Gastroesophageal sphincter (tissue), 4 donors: ENCODE measurements around the gene ARHGAP23. TPM values are rescaled to one million over a fixed set of nuclear protein-coding genes. Genes with fewer than 3 reads are reported as not detected.
"Not testable (repeated sequence)": the region's sequence is repeated elsewhere in the genome, so short reads cannot be mapped to it uniquely, and the experiment has no call there.

Source experiments
- ATAC-seq: fragments of 150-250 bp; one replicate; pipeline ENCODE4 v1.9.1; 2016; ENCODE audit warnings: mild to moderate bottlenecking, moderate library complexity
- H3K27ac ChIP-seq, 4 donors: fragments of 200-600 bp; sonication (generic) in 3 of 4; 1 replicate in 3 of 4; 2 replicates in 1 of 4; pipeline ENCODE4 v1.5.1; 2016 to 2019
- H3K27me3 ChIP-seq: fragments of 200-600 bp; sonication (generic); one replicate; pipeline ENCODE4 v1.5.1; 2019
- H3K36me3 ChIP-seq, 2 donors: fragments of 200-600 bp; sonication (generic); one replicate each; pipeline ENCODE4 v1.5.1; 2019; ENCODE audit warnings: control low read depth in 1 of 2
- H3K4me1 ChIP-seq, 3 donors: fragments of 200-600 bp; sonication (generic); 1 replicate in 2 of 3; 2 replicates in 1 of 3; pipeline ENCODE4 v1.5.1; 2016 to 2019; ENCODE audit warnings: control low read depth in 2 of 3
- H3K4me3 ChIP-seq, 2 donors: fragments of 200-600 bp; sonication (generic); one replicate each; pipeline ENCODE4 v1.5.1; 2019; ENCODE audit warnings: mild to moderate bottlenecking in 1 of 2, moderate library complexity in 1 of 2
- H3K9me3 ChIP-seq, 3 donors: fragments of 200-600 bp; sonication (generic); one replicate each; pipeline ENCODE4 v1.5.1; 2017 to 2019; ENCODE audit warnings: control low read depth in 2 of 3
- CTCF ChIP-seq, 4 experiments: fragments of 200-600 bp in 2 of 4; fragments of 450-650 bp in 2 of 4; sonication (generic) in 1 of 4; IDR thresholded peaks; one replicate each; pipeline ENCODE4 v1.5.1; 2017 to 2019; ENCODE audit warnings: antibody characterized with exemption in 4 of 4, mild to moderate bottlenecking in 2 of 4, moderate library complexity in 2 of 4
- EP300 ChIP-seq: sonication (generic); formaldehyde crosslinking; IDR thresholded peaks from one replicate; pipeline ENCODE4 v1.6.1; 2017; ENCODE audit warnings: antibody characterized with exemption, mild to moderate bottlenecking
- POLR2A ChIP-seq, 2 donors: fragments of 450-650 bp; IDR thresholded peaks; one replicate each; pipeline ENCODE4 v1.6.1; 2017; ENCODE audit warnings: antibody characterized with exemption in 2 of 2, mild to moderate bottlenecking in 2 of 2, moderate library complexity in 1 of 2
- POLR2AphosphoS5 ChIP-seq: sonication (generic); formaldehyde crosslinking; IDR thresholded peaks from one replicate; pipeline ENCODE4 v1.6.1; 2017; ENCODE audit warnings: antibody characterized with exemption
- WGBS, 2 donors: methylation state at CpG; one replicate each; pipeline ENCODE4 v1.1.5; 2018; ENCODE audit warnings: low coverage in 1 of 2; 5-methylcytosine and 5-hydroxymethylcytosine counted together
- total RNA-seq, 4 donors: library from RNA; depleted of rRNA; stranded (reverse); fragments of >200 nt; gene quantifications; one replicate each; pipeline ENCODE4 v1.1.0, GENCODE V29; 2016

ARHGAP23 gene
- total RNA-seq, 4 donors from 2014 or later, result 45.3 to 132 (median 82.8) TPM

- ATAC-seq, result peak; percentile 96
- not testable (repeated sequence) for H3K4me3 ChIP-seq, H3K27me3 ChIP-seq, H3K9me3 ChIP-seq
- H3K4me1 ChIP-seq, result peaks cover 3 to 54% (median 9%) of the 10 kb centered on the region in 3 donors
- peaks cover 0 to 73% of the 10 kb centered on the region in 2 donors for H3K36me3 ChIP-seq
- peak overlapping the region; percentile 43 to 75 (median 66) for H3K27ac ChIP-seq
- peak; percentile 9 for TF ChIP-seq POLR2AphosphoS5
- TF ChIP-seq CTCF (IDR thresholded peaks at IDR 0.05), result peak in 3 of 4 experiments; percentile 87 to 95 (median 93)
- 23 to 49% methylated on average over 8 to 12 of the region's 21 CpGs for WGBS, 2 donors
These were observed 56.2 kb downstream of the ARHGAP23 start for GRCh38 chr17:38484242-38485145.

GRCh38 chr17:38485146-38485468, 56.8 kb downstream of the ARHGAP23 start:
- ATAC-seq, result no peak
- no peak overlapping the region for H3K4me3 ChIP-seq
- no peaks in the 10 kb centered on the region for H3K9me3 ChIP-seq
- TF ChIP-seq POLR2A (IDR thresholded peaks at IDR 0.05), result no peak
- no peak for TF ChIP-seq EP300
- no peak for TF ChIP-seq POLR2AphosphoS5
- TF ChIP-seq CTCF (IDR thresholded peaks at IDR 0.05), result no peak
- peaks cover 3 to 54% (median 9%) of the 10 kb centered on the region in 3 donors for H3K4me1 ChIP-seq
- peak overlapping the region; percentile 6 to 75 (median 62) for H3K27ac ChIP-seq
- 44% methylated on average over 2 of the region's 2 CpGs; no CpG with 5 or more reads in 1 of the 2 donors for WGBS, 2 donors
- H3K27me3 ChIP-seq, result no peaks in the 10 kb centered on the region
- H3K36me3 ChIP-seq, result peaks cover 0 to 73% of the 10 kb centered on the region in 2 donors

- not testable (repeated sequence) for ATAC-seq
- 72 to 78% methylated on average over 6 to 7 of the region's 13 CpGs for WGBS, 2 donors
These were observed 57.5 kb downstream of the ARHGAP23 start for GRCh38 chr17:38485681-38486298.

GRCh38 chr17:38489774-38490173, 61.5 kb downstream of the ARHGAP23 start:
- not testable (repeated sequence) for H3K27me3 ChIP-seq, ATAC-seq, H3K9me3 ChIP-seq, H3K4me3 ChIP-seq
- H3K36me3 ChIP-seq, result peaks cover 0 to 81% of the 10 kb centered on the region in 2 donors
- peaks cover 0 to 30% (median 0%) of the 10 kb centered on the region in 3 donors for H3K4me1 ChIP-seq
- no CpG with 5 or more reads among the region's 17 CpGs for WGBS, 2 donors
- H3K27ac ChIP-seq, result peak overlapping the region in 1 of 4 donors; percentile 13

More at GRCh38 chr17:38485681-38486298, 57.5 kb downstream of the ARHGAP23 start:
- H3K4me3 ChIP-seq, H3K27me3 ChIP-seq, H3K9me3 ChIP-seq: not testable (repeated sequence)
- H3K36me3 ChIP-seq, result peaks cover 0 to 73% of the 10 kb centered on the region in 2 donors
- peak overlapping the region in 3 of 4 donors; percentile 57 to 75 (median 68) for H3K27ac ChIP-seq
- peaks cover 3 to 54% (median 9%) of the 10 kb centered on the region in 3 donors for H3K4me1 ChIP-seq

- Histone ChIP-seq H3K27ac (peak overlapping the region in 2 of 4 donors; percentile 3 to 41), H3K4me1 (peaks cover 0 to 17% (median 0%) of the 10 kb centered on the region in 3 donors), H3K36me3 (peaks cover 0 to 86% of the 10 kb centered on the region in 2 donors)
- H3K4me3 ChIP-seq, ATAC-seq, H3K27me3 ChIP-seq, H3K9me3 ChIP-seq: not testable (repeated sequence)
- TF ChIP-seq CTCF (IDR thresholded peaks at IDR 0.05), result peak in 1 of 4 experiments; percentile 18
- 66% methylated on average over 8 of the region's 19 CpGs; no CpG with 5 or more reads in 1 of the 2 donors for WGBS, 2 donors
These were observed 63.2 kb downstream of the ARHGAP23 start for GRCh38 chr17:38491346-38492066.
